GM06990 (cell line): ENCODE data around the gene ERMAP.

ENCODE experiments used
- DNase-seq: peaks from one replicate; pipeline ENCODE4 v3.0.0-alpha.2; 2011; ENCODE audit not compliant: insufficient read length; ENCODE audit errors: extremely low read depth
- H3K27me3 ChIP-seq: replicated peaks from 2 replicates; pipeline ENCODE4 v1.6.0; 2011; ENCODE audit warnings: low read length; ENCODE audit not compliant: control insufficient read depth, insufficient read depth
- H3K36me3 ChIP-seq: 2 replicates; pipeline ENCODE4 v1.5.1; 2011; ENCODE audit warnings: low read length; ENCODE audit not compliant: control insufficient read depth, insufficient read depth
- H3K4me3 ChIP-seq: replicated peaks from 2 replicates; pipeline ENCODE4 v1.5.1; 2011; ENCODE audit warnings: low read depth, mild to moderate bottlenecking, control low read depth, low read length
- CTCF ChIP-seq: IDR thresholded peaks from 2 replicates; pipeline ENCODE4 v1.5.1; 2011; ENCODE audit warnings: low read length, control low read depth, mild to moderate bottlenecking, inconsistent platforms; ENCODE audit not compliant: insufficient read depth, poor library complexity, severe bottlenecking

ERMAP gene

GRCh38 chr1:42846257-42847110 lies 29.6 kb downstream of the ERMAP start, which contains the start of gene ZNF691:
Gene ZNF691 (plus strand): TSS chr1:42846613. CDS start chr1:42849659, 3,046 bp downstream.
- peak; percentile 47 for TF ChIP-seq CTCF
- Histone ChIP-seq H3K27me3 (no peaks in the 10 kb centered on the region), H3K4me3 (peak within 1 kb of the TSS; percentile 92), H3K36me3 (peaks cover 7% of the 10 kb centered on the region)
- peak; percentile 86 for DNase-seq

GRCh38 chr1:42847111-42847595 lies 30.2 kb downstream of the ERMAP start:
- DNase-seq = no peak
- no peak for TF ChIP-seq CTCF
- Histone ChIP-seq H3K36me3 (peaks cover 9% of the 10 kb centered on the region), H3K27me3 (no peaks in the 10 kb centered on the region), H3K4me3 (peak overlapping the region; percentile 92)

GRCh38 chr1:42847721-42848460 lies 31.0 kb downstream of the ERMAP start:
- DNase-seq = no peak
- peak overlapping the region; percentile 92 for H3K4me3 ChIP-seq

GRCh38 chr1:42848823-42849537 lies 32.1 kb downstream of the ERMAP start:
- Histone ChIP-seq H3K27me3 (no peaks in the 10 kb centered on the region), H3K4me3 (no peak overlapping the region), H3K36me3 (peaks cover 9% of the 10 kb centered on the region)
- DNase-seq = no peak
- no peak for TF ChIP-seq CTCF

More at GRCh38 chr1:42847721-42848460, 31.0 kb downstream of the ERMAP start:
- peaks cover 9% of the 10 kb centered on the region for H3K36me3 ChIP-seq
- no peak for TF ChIP-seq CTCF
- no peaks in the 10 kb centered on the region for H3K27me3 ChIP-seq

DNA sequence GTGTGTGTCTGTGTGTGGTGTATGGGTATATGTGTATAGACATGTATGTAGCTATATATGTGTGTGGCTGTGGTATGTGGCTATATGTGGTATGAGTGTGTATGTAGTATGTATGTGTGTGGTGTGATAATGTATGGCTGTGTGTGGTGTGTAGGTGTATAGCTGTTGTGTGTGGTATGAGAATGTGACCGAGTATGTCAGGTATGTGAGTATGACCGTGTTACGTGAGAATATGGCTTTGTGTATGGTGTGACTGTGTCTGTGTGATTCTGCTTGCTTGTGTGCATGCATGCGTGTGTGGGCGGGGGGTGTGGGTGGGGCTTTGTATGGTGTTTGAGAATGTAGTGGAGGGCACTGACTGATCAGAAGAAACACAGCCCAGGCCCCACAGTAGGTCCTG lies 33.0 kb downstream of the ERMAP start:
- H3K4me3 ChIP-seq = no peak overlapping the region
- H3K36me3 ChIP-seq = peaks cover 9% of the 10 kb centered on the region
- no peak for TF ChIP-seq CTCF
- H3K27me3 ChIP-seq = no peaks in the 10 kb centered on the region
- DNase-seq = no peak
